Epidermal melanocyte (primary cell): Measurements from ENCODE around the gene PLCL1.
"Not testable (repeated sequence)": the region's sequence is repeated elsewhere in the genome, so short reads cannot be mapped to it uniquely, and the experiment has no call there.

Source experiments
- DNase-seq: peaks from one replicate; pipeline ENCODE4 v3.0.0; 2011; ENCODE audit warnings: low spot score; ENCODE audit not compliant: insufficient read length

The PLCL1 gene

DNA sequence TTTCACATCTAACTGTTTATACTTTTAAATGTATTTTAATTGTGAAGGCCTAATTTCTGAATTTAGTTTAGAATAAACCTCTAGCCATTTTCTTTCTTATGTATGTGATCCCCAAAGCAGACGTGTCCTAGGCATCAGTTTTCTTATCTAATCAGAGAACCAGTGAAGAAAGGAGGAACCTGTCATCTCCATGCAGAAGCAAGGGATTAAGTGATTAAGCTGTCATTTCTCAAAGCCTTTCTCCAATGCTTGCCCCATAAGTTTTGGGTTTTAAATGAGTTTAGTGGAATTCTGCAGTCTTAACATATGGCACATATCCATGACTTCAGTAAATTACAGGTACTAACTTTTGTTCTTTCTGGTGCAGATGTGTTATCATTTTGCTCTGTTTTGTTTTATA is 190.4 kb downstream of the PLCL1 start:
- DNase-seq, result no peak

- no peak for DNase-seq
Measured at GRCh38 chr2:197996583-197996982, 192.2 kb downstream of the PLCL1 start.

DNA sequence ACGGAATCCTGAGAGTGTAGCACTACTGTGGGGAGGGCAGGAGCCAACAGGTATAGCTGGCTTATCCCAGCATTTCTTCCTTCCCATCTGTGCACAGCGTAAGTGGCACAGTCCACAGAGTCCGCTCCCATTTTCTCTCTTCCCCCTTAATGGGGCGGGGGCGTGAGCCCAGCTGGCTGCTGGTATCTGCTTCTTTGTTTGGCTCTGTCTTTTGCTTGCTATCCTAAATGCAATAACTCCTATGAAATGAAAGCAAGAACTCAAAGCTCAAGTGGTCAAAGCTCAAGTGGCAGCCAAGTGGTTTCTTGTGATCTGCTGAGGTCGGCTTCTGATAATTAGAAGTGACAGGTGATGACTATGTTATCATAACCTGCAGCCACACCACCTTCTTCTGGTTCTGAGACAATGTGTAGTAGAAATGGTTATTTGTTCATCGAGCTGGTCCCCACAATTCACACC is 192.7 kb downstream of the PLCL1 start:
- no peak for DNase-seq

- no peak for DNase-seq
Measured at GRCh38 chr2:197998702-197999101, 194.3 kb downstream of the PLCL1 start.

DNA sequence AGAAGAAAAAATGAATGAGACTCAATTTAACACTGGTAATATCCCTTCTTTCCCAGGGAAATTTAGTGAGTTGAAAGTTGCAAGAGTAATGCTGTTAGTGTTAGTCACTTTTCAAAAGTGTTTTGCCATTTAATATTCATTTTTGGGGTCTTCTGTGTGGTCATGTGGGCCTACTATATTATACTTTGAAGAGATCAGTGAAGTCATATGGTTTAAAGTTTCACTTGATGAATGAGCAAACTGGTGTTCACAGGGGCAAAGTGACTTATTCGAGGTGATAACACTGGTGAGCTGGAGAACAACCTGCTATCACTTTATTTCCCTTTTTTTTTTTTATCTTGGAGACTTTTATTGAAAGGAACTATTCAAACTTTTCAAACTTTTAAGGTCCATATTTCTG is 196.0 kb downstream of the PLCL1 start:
- DNase-seq, result no peak

DNA sequence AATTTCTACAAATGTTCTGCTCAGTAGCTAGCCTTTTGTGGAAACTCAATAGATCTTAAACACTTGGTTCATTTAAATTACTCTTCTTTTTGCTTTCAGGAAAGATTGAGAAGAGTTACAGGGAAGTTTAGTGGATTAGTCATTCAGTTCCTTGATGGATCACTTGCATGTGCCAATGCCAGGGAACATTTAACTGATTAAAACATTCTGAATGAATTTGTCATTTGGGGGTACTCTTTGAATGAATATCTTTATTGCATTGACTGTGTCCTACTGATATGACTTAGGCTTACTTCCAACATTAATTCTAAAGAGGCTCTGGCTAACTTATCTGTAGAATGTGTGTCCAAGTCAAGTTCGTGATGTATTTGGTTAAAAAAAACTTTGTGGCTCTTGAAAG is 199.8 kb downstream of the PLCL1 start:
- no peak for DNase-seq

- no peak for DNase-seq
Measured at GRCh38 chr2:198004921-198005829, 200.8 kb downstream of the PLCL1 start.

DNA sequence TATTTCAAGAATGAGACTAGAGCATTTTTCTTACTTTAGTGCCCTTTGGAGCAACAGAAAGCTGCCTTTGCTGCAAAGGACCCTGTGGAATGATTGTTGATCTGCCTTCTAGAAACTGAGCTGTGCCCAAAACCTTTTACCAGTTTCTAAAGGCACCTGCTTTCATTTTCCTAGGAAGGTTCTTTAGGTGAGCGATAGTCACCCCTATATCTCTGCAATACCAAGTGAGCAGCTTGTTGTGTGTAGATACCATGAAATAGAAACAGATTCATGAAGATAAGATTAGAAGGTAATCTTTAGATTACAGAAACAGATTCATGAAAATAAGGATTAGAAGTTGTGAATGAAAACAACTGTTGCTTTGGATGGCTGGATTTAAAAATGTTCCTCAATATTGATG is 202.3 kb downstream of the PLCL1 start:
- no peak for DNase-seq

DNA sequence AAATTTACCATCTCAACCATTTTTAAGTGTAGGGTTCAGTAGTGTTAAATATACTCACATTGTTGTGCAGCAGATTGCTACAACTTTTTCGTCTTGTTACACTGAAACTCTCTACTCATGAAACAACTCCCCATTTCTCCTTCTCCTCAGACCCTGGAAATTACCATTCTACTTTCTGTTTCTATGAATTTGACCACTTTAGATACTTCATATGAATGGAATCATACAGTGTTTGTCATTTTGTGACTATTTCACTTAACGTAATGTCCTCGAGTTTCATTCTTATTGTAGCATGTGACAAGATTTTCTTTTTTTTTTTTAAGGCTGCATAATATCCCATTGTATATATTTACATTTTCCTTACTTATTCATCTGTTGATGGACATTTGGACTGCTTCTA is 203.8 kb downstream of the PLCL1 start:
- DNase-seq, result no peak

GRCh38 chr2:198012025-198012424 is 207.6 kb downstream of the PLCL1 start:
- DNase-seq, result no peak

- DNase-seq, result no peak
Measured at GRCh38 chr2:198016243-198016642, 211.8 kb downstream of the PLCL1 start.

DNA sequence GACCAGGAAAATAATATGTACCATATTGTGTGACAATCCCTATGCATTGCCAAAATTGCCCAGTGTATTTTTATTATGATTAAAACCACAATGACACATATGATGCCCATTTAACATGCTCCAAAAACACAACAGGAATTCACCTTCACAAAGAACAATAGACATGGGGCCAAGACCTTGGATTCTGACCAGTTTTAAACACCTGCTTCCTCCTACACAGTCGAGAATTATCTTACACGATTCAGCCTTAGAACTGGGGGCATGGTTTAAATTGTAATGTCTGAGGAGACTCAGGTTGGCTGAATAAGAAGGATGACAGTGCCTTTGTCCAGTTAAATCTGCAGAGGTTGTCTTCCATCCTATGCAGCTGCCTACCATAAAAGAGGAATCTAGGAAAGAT is 212.7 kb downstream of the PLCL1 start:
- DNase-seq, result no peak

DNA sequence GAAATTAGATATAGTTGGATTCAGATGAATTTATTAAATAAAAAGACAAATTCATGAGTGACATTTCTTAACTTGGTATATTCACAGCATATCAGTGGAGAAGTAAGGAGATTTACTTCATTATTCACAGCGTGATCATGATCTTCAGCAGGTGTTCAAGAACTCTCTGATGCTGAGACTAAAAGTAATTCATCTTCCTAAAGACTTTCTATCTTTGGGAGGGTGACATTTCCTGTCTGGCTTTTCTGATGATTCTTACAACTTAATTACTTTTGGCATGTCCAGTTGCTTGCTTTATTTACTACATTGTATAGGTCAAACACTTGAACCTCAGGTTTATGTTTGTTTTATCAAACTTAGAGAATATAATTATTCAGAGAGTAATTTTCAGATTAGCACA is 224.6 kb downstream of the PLCL1 start:
- no peak for DNase-seq

- DNase-seq, result not testable (repeated sequence)
Measured at GRCh38 chr2:198029576-198029975, 225.2 kb downstream of the PLCL1 start.

- no peak for DNase-seq
Measured at GRCh38 chr2:198033626-198034025, 229.2 kb downstream of the PLCL1 start.

- DNase-seq, result no peak
Measured at GRCh38 chr2:198036029-198036879, 231.9 kb downstream of the PLCL1 start.

- no peak for DNase-seq
Measured at GRCh38 chr2:198040835-198041234, 236.4 kb downstream of the PLCL1 start.

- DNase-seq, result no peak
Measured at GRCh38 chr2:198042189-198042588, 237.8 kb downstream of the PLCL1 start.

GRCh38 chr2:198044777-198045176 is 240.4 kb downstream of the PLCL1 start:
- DNase-seq, result no peak

- DNase-seq, result no peak
Measured at GRCh38 chr2:198045227-198045626, 240.8 kb downstream of the PLCL1 start.

DNA sequence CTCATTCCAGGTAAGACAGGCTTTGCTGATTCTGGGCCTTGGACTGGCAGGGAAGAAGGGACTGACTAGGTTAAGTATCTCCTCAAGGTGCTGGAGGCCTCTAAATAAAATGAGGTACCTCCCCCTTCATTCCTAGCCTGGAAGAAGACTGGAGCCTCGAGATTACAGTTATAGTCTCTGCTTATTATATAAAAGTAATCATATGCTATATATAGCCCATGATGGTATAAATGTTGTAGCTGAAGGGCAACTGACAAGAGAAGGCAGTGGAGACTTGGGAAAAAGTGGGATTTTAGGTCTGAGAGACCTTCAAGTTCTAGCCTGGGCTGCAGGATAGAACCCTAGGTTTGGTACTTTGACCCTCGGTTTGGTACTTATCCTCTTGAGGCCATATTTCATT is 248.3 kb downstream of the PLCL1 start:
- DNase-seq, result no peak

DNA sequence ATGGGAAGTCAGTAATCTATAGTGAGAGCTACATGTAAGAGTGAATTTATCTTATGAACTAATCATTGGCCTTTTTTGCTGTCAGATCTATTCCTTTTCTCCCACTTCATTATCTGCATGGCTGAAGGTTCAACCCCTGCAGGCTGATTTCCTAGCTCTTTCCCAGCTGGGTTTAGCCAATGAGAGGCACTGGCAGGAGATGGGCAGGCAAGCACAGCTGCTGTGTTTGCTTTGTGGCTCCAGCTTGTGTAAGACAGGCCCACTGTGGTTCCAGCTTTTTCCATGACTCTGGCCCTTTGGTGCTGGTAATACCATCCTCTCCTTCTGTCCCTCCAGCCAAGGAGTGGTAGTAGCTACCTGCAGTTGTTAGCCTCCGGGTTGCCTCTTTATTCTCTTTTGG is 248.8 kb downstream of the PLCL1 start:
- DNase-seq, result no peak
